GM13976 (cell line): ENCODE results near the gene FAM13C.

Experiments
- DNase-seq: peaks from one replicate; pipeline ENCODE4 v3.0.0; 2012; ENCODE audit warnings: low spot score
- CTCF ChIP-seq: IDR thresholded peaks from 2 replicates; pipeline ENCODE4 v1.5.1; 2012; ENCODE audit warnings: borderline replicate concordance, mild to moderate bottlenecking; ENCODE audit not compliant: insufficient read depth; ENCODE audit errors: extremely low read depth, missing control alignments, control extremely low read depth
- in situ Hi-C: fragments of 300-500 bp; cut with MboI; formaldehyde crosslinking; loops from one replicate; pipeline ENCODE4 v1.12.0; 2022; ENCODE audit warnings: low sequenced_read_pairs, mixed read lengths, inconsistent platforms; ENCODE audit not compliant: unreplicated experiment

FAM13C gene

DNA sequence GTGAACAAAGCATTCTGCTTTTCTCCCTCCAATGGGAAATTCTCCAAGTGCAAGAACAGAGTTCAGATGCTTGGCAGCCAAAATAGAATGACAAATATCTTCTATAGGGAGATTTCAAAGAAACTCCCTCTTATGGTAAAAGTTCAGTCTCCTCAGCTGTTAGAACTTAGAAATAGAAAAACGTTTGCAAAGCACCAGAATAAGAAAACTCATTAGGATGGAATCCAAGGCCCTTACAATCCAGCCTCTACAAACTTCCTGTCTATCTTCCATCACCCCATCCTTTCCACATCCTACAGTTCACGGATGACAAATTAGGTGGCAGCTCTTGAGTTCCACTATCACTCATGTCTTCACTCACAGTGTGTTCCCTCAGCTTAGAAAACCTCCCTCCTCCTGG is 25.7 kb downstream of the FAM13C start:
- no peak for DNase-seq
- in situ Hi-C loops: no loop called here
- TF ChIP-seq CTCF: no peak

DNA sequence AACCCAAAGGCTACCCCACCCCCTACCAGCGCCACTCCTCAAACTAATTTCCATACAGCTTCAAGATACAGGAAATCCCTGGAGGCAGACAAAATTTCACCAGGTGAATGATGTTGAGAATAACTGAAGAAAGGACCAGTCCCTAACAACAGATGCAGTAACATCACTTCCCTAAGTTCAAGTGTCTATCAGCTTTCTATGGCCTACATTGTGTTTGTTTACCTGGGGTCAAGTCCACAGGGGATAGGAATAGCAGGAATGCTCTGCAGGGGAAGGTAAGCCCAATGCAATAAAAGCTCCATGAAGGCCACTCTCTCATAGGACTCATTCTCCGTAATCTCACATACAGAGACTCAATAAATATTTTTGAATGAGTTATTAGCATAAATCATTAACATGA is 26.9 kb downstream of the FAM13C start:
- in situ Hi-C loops: no loop called here
- TF ChIP-seq CTCF: no peak
- DNase-seq: no peak

- TF ChIP-seq CTCF: no peak
- no peak for DNase-seq
- in situ Hi-C loops: no loop called here
Observed at GRCh38 chr10:59333701-59334100, 28.6 kb downstream of the FAM13C start.

DNA sequence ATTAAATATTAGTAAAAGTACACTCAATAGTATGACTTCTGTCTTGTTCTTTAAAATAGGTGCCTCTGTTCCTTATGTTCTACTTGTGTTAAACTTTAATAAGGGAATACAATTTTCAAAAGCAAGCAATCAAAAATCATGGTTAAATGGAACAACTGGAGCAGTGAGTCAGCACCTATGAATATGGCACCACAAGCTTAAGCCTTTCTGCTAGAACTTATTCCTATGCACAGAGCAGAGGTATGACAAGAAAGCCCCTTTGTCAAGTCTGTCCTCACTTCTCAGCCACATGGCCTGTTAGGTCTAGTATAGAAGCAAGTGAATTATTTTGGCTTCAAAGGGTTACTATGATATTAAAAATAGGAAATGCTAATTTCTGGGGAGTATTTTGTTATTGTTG is 29.8 kb downstream of the FAM13C start:
- in situ Hi-C loops: no loop called here
- DNase-seq: no peak
- no peak for TF ChIP-seq CTCF

DNA sequence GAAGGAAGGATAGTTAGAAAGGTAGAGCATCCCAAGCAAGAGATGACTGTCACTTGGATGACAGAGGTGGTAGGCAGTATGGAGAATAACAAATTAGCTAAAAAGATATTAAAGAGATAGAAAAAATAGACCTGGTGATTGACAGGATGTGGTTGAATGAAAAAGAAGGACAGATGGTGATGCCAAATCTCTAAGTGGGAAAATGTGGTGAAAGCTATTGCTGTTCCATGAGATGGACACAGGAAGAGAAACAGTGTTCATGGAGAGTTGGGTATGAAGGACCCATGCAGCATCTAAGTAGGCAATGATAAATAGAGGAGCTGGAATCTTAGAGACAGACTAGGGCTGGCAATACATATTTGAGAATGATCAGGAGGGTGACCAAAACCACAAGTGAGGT is 30.7 kb downstream of the FAM13C start:
- TF ChIP-seq CTCF: no peak
- in situ Hi-C loops: no loop called here
- no peak for DNase-seq

- no peak for DNase-seq
- TF ChIP-seq CTCF: no peak
- in situ Hi-C loops: no loop called here
Observed at GRCh38 chr10:59325116-59325515, 37.2 kb downstream of the FAM13C start.

DNA sequence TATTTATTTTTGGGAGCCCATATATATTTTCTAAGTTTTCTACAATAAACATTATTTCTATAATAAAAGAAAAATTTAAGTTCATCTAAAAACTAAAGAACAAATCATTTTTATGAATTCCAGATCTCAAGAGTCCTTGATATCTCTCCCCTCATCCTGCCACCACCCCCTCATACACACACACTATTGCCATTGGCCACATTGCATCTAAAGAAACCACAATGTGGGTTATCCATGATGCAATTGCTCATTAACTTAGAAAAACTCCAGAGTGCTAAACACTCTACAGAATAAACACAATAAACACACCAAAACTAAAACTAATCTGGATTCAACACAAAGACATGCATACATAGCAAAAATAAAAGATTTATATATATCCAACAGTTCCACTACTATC is 37.8 kb downstream of the FAM13C start:
- in situ Hi-C loops: no loop called here
- no peak for DNase-seq
- no peak for TF ChIP-seq CTCF
